AG10803 (cell line): Measurements from ENCODE around the gene KCNN3.
A peak's percentile ranks its signal among the peaks of the same experiment; 100 is the strongest.

Experiments used
- DNase-seq: peaks from one replicate; pipeline ENCODE4 v3.0.0; 2010; ENCODE audit warnings: low read depth
- H3K4me3 ChIP-seq: 2 replicates; pipeline ENCODE4 v1.5.1; 2011; ENCODE audit warnings: mild to moderate bottlenecking, low read length, control low read depth
- TF ChIP-seq, protein P1 (sequence below): conservative IDR thresholded peaks from 2 replicates; pipeline ENCODE4 v1.5.1; 2011; ENCODE audit warnings: mild to moderate bottlenecking, low read length, control low read depth, inconsistent platforms

The KCNN3 gene

DNA sequence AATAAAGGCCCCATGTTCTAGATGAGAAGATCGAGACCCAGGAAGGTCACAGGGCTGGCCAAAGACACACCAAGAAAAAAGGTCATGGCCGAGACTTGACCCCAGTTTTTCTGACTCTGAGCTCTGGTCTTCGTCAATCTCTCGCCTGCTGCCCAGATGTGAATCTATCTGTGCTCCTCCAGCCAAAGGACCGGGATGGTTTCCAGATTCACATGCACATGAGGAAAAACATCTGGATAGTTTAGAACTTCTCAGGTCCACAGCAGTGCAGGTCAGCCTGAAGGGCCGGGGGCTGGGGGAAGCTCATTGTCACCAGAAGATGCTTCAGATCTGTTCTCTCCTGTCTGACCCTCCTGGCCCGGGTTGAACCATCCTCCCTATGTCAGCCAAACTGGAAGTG, 49.0 kb downstream of the KCNN3 start:
- no peak overlapping the region for H3K4me3 ChIP-seq
- TF ChIP-seq, protein P1, sequence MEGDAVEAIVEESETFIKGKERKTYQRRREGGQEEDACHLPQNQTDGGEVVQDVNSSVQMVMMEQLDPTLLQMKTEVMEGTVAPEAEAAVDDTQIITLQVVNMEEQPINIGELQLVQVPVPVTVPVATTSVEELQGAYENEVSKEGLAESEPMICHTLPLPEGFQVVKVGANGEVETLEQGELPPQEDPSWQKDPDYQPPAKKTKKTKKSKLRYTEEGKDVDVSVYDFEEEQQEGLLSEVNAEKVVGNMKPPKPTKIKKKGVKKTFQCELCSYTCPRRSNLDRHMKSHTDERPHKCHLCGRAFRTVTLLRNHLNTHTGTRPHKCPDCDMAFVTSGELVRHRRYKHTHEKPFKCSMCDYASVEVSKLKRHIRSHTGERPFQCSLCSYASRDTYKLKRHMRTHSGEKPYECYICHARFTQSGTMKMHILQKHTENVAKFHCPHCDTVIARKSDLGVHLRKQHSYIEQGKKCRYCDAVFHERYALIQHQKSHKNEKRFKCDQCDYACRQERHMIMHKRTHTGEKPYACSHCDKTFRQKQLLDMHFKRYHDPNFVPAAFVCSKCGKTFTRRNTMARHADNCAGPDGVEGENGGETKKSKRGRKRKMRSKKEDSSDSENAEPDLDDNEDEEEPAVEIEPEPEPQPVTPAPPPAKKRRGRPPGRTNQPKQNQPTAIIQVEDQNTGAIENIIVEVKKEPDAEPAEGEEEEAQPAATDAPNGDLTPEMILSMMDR: no peak
- DNase-seq: peak; percentile 11

DNA sequence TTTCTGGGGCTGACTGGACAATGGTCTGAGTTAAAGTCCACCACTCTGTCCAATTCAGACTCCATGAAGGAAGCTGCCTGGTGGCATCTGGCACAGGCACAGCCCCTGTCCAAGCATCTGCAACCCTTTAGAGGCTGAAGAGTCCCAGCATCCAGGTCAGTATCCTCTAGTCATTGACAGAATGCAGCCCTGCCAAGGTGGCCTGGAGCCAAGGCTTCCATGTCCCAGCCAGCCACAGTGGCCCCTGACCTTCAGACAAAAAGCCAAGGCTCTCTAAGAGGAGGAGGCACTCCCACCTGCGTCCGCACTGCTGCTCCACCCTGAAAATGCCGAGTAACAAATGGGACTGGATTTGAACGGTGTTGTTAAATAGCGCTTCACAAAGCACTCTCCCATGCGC, 49.4 kb downstream of the KCNN3 start:
- H3K4me3 ChIP-seq: no peak overlapping the region
- TF ChIP-seq, protein P1: no peak
- DNase-seq: no peak

DNA sequence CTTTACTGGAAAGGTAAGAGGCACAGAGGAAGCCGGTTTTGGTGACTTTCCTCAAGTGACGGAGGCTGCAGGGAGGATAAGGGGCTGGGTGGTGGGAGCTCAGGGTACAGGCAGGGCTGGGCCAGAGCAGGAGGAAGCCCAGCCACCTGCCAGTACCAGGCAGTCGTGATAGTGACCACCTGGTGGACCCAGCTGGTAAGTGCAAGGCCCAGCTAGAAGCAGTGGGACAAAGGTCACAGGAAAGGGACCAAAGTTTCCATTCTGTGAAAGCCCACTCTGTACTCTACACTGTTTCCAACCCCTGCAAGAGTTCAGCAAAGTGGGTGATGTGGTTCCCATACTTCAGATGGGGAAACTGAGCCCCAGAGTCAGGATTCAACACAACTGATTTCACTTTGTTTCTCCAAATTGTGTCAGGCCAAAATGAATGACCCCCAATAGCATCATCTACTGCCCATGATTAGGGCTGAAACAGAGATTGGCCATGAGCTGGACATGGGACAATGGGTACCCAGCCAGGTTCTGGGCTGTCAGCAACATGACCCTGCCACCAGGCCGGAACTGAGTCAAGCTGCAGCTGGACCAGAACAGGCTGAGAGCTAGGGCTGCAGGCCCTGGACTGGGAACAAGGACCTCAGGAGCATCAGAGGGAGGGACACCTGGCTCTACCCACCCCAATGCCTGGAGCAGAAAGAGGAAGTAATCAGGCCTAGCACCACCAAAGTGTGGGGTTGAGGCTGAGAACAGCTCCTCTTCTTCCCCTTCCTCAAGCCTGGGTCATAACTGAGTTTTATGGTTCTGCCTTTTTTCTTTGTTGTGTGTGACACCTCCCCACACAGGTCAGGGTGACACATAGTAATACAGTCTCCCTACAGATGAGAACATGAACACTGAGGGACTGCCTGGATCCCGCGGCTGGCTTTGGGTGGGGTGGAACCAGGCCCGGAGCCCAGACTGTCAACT, 50.2 kb downstream of the KCNN3 start:
- TF ChIP-seq, protein P1: peak; percentile 44
- no peak for DNase-seq
- H3K4me3 ChIP-seq: no peak overlapping the region

DNA sequence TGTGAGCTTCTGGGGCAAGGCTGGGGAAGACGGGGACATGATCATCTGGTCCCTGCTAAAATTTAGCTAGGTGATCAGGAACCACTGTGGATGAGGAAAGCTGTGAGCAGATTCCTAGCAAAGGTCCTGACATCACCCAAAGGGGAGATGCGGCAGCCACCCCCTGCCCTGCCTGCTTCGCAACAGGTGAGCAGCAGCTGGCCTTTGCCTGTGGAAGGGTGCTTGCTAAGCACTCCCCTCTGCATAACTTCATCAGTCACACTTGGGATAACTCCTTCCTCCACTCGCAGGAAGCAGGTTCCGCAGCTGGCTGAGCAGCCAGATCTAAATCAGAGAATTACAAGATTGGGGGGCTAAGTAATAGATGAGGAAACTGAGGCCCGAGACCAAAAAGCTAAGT, 51.2 kb downstream of the KCNN3 start:
- H3K4me3 ChIP-seq: no peak overlapping the region
- no peak for DNase-seq
- TF ChIP-seq, protein P1: no peak

DNA sequence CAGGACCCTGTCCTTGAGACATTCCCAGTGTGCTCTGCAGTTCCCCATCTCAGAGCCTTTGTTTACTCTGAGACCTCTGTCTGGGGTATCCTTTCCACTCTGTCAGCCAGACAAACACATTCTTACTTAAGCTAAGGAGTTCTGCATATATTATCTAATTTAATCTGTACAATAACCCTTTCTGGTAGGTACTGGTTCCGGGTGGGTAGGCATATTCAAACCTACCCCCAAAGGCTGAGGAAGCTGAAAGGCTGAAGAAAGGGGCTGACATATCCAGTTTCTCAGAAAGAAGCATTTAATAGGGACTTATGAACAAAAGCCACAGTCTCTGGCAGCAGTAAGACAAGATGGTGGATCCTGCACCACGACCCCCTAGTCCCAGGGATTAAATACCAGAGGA, 53.1 kb downstream of the KCNN3 start:
- no peak overlapping the region for H3K4me3 ChIP-seq
- TF ChIP-seq, protein P1: no peak
- DNase-seq: no peak

DNA sequence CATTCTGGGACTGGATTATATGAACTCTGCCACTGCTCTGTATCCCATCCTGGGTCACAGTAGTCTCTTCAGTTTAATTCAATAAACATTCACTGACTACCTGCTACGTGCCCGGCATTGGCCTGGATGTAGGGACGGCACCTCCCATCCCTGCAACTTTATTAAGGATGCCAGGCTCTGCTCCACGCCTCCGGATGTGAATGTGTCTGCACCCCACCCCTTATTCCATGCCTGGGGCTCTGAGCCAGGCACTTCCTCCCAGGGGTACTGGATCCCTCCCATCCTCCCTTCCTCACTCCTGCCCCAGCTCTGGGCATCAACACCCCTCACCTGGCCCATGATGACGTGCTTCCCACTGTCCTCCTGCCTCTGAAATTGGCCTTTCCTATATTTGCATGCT, 53.7 kb downstream of the KCNN3 start:
- no peak for DNase-seq
- no peak overlapping the region for H3K4me3 ChIP-seq
- TF ChIP-seq, protein P1: no peak
